Measurements from ENCODE around the gene TTC23.

TTC23 gene

DNA sequence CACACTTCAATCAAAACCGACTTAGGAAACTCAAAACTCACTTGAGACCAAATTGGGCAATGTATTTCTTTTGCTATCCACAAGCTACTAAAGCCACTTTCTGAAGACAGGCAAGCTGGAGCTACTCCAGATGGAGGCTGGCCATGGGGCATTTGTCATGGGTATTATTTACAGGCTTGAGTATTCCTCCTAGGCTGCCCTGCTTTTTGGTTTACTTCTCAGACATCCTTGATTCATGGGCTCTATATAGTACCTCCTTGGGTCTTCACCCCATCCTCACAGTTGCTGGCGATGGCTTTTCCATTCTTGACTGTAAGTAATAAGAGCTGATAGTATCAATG, 163.1 kb downstream of the TTC23 start:
- Histone ChIP-seq H3K4me1 (ENCODE audit: control insufficient read depth in 1 of 2, insufficient read depth in 2 of 2, low read length in 2 of 2) (no peaks in the 10 kb centered on the region), H2BK5ac (ENCODE audit: low read depth, low read length, poor library complexity) (no peak overlapping the region), H2AFZ (ENCODE audit: insufficient read depth, low read length, poor library complexity) (no peak overlapping the region), H3K4me3 (ENCODE audit: low read depth, low read length) (no peak overlapping the region), H3K4ac (ENCODE audit: low read depth, low read length) (no peak overlapping the region), H3K4me2 (ENCODE audit: low read length) (no peak overlapping the region), H3K79me2 (ENCODE audit: control insufficient read depth, insufficient read depth, low read length, poor library complexity) (no peaks in the 10 kb centered on the region), H3K23ac (ENCODE audit: low read length) (no peak overlapping the region), H3K9me3 (ENCODE audit: insufficient read depth, low read depth, low read length) (no peaks in the 10 kb centered on the region), H2AK5ac (ENCODE audit: low read length) (no peak overlapping the region), H3K9ac (ENCODE audit: low read length) (no peak overlapping the region), H4K12ac (ENCODE audit: low read depth, low read length) (no peak overlapping the region), H4K91ac (ENCODE audit: low read depth, low read length) (no peak overlapping the region), H4K8ac (ENCODE audit: low read depth, low read length) (no peak overlapping the region), H2BK12ac (ENCODE audit: low read length) (no peak overlapping the region), H3K27ac (ENCODE audit: low read depth, low read length) (no peak overlapping the region), H3K36me3 (ENCODE audit: control insufficient read depth in 1 of 2, insufficient read depth in 2 of 2, low read length in 2 of 2) (no peaks in the 10 kb centered on the region), H2BK120ac (ENCODE audit: insufficient read depth, low read length, poor library complexity) (no peak overlapping the region), H3K79me1 (ENCODE audit: low read length) (no peaks in the 10 kb centered on the region), H3K18ac (ENCODE audit: low read length) (no peak overlapping the region), H3K27me3 (ENCODE audit: insufficient read depth, low read length) (no peaks in the 10 kb centered on the region), H3K14ac (ENCODE audit: low read length) (no peak overlapping the region)
- no peak for DNase-seq
- WGBS (ENCODE audit: extremely low coverage, insufficient coverage, insufficient read length), result no CpG with 5 or more reads among the region's 2 CpGs
